Measurements from ENCODE around the gene COA1. TPM values are rescaled to one million over a fixed set of nuclear protein-coding genes. Genes with fewer than 3 reads are reported as not detected.

Gene COA1
- total and polyA plus RNA-seq, 2 donors (not counting 1 experiment from before 2014, with no cell fraction given) = 28.7 to 72.7 TPM

- peaks cover 0 to 64% of the 10 kb centered on the region in 2 experiments for H3K36me3 ChIP-seq (replicated peaks in 1 of 2; ENCODE audit: control extremely low read depth in 1 of 2, control insufficient read depth in 1 of 2, extremely low read depth in 1 of 2, insufficient read depth in 2 of 2, low read length in 1 of 2)
- H3K4me3 Mint-ChIP-seq = no peak overlapping the region
Measured at GRCh38 chr7:43630482-43630881, 98.8 kb downstream of the COA1 start.

More at GRCh38 chr7:43630482-43630881, 98.8 kb downstream of the COA1 start:
- Histone ChIP-seq H3K9me3 (ENCODE audit: control extremely low read depth in 1 of 3, control insufficient read depth in 2 of 3, insufficient read depth in 1 of 3, low read length in 2 of 3) (peaks cover 0 to 4% (median 0%) of the 10 kb centered on the region in 3 donors), H2AFZ (ENCODE audit: insufficient read depth, low read depth, low read length, poor library complexity, severe bottlenecking) (no peak overlapping the region), H3K4me2 (replicated peaks; ENCODE audit: low read depth, low read length, poor library complexity, severe bottlenecking) (no peak overlapping the region), H3K4me3 (ENCODE audit: control extremely low read depth in 1 of 5, extremely low read depth in 1 of 5, insufficient read depth in 1 of 5, low read depth in 2 of 5, low read length in 4 of 5) (no peak overlapping the region), H3K4me1 (ENCODE audit: control insufficient read depth in 2 of 2, insufficient read depth in 2 of 2, low read length in 2 of 2) (peaks cover 25% of the 10 kb centered on the region in 2 donors), H3K79me2 (ENCODE audit: control insufficient read depth, insufficient read depth, low read length) (peaks cover 60% of the 10 kb centered on the region), H3K27me3 (replicated peaks in 1 of 4; ENCODE audit: control extremely low read depth in 1 of 4, control insufficient read depth in 3 of 4, insufficient read depth in 4 of 4, low read length in 3 of 4) (no peaks in the 10 kb centered on the region), H4K20me1 (ENCODE audit: control insufficient read depth, insufficient read depth, low read length, poor library complexity, severe bottlenecking) (peaks cover 15% of the 10 kb centered on the region), H3K9ac (ENCODE audit: low read length) (no peak overlapping the region), H3K27ac (ENCODE audit: low read length in 2 of 2) (peak overlapping the region in 1 of 2 donors; percentile 68)
- intact Hi-C loops (cut with micrococcal nuclease) = loop anchor here (1.0 kb wide), 1 partner anchor 10 kb away; no protein-coding TSS in a partner anchor
- DNase-seq (no peak), ATAC-seq (ENCODE audit: low read depth) (no peak)
- Mint-ChIP-seq H3K9me3 (ENCODE audit: insufficient read depth) (no peaks in the 10 kb centered on the region), H3K4me1 (peaks cover 71% of the 10 kb centered on the region), H3K27ac (peak overlapping the region; percentile 50), H3K27me3 (no peaks in the 10 kb centered on the region)
- no CpG with 5 or more reads among the region's 3 CpGs for WGBS (ENCODE audit: insufficient coverage)
- TF ChIP-seq CTCF (IDR thresholded peaks at IDR 0.05) (no peak), EZH2 (IDR thresholded peaks at IDR 0.05; ENCODE audit: borderline replicate concordance, insufficient read depth, low read depth, low read length, poor library complexity, severe bottlenecking) (no peak)
- ChIA-PET CTCF (interaction anchor here (6.1 kb wide), 2 partner anchors 49 to 69 kb away, joined by 52 to 58 read pairs; partner anchors contain the start of gene STK17A), POLR2A (no interaction called here)
